ENCODE measurements around the gene SH3BGR.
A peak's percentile ranks its signal among the peaks of the same experiment; 100 is the strongest.

Gene SH3BGR

GRCh38 chr21:39441502-39442475 is 10.0 kb upstream of the SH3BGR start:
- TF ChIP-seq RAD21 (IDR thresholded peaks at IDR 0.05; ENCODE audit: low read depth) (peak; percentile 75), REST (IDR thresholded peaks at IDR 0.05; ENCODE audit: low read depth) (no peak), MAX (IDR thresholded peaks at IDR 0.05) (no peak)

DNA sequence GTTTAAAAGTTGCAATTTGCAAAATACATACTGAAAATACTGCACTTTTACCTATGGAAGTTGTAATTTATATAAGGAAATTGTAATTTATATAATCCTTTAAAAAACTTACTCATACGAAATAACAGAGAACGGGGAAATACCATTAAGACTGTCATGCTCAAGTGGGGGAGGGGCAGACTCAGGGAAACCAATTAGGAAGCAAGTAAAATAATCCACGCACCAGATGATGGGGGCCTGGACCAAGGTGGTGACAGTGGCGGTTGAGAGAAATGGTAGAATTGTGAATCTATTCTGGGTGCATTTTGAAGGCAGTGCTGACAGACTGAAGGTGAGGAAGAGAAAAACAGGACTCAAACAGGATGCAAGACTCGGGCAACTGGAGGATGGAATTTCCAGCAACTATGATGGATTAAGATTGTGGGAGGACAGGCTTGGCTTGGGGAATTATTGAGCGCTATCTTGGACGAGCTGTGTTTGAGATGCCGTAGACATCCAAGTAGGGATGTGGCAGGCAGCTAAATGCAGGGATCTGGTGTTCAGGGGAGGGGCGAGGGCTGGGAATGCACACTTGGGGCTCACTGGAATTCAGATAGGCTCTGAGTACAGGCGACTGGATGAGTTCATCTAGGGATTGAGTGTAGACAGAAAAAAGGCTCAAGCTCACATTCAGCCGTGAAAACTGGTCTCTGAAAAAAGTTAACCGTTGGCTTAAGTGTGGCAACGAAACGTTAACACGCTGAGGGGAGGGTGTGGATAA is 7.2 kb upstream of the SH3BGR start:
- TF ChIP-seq EP300 (IDR thresholded peaks at IDR 0.05; ENCODE audit: borderline replicate concordance) (no peak), MAX (IDR thresholded peaks at IDR 0.05) (no peak), NFIC (IDR thresholded peaks at IDR 0.05) (no peak), FOXM1 (IDR thresholded peaks at IDR 0.05; ENCODE audit: borderline replicate concordance, low read depth) (no peak)
- TF ChIP-seq, protein P1, sequence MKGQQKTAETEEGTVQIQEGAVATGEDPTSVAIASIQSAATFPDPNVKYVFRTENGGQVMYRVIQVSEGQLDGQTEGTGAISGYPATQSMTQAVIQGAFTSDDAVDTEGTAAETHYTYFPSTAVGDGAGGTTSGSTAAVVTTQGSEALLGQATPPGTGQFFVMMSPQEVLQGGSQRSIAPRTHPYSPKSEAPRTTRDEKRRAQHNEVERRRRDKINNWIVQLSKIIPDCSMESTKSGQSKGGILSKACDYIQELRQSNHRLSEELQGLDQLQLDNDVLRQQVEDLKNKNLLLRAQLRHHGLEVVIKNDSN (IDR thresholded peaks at IDR 0.05), result no peak

DNA sequence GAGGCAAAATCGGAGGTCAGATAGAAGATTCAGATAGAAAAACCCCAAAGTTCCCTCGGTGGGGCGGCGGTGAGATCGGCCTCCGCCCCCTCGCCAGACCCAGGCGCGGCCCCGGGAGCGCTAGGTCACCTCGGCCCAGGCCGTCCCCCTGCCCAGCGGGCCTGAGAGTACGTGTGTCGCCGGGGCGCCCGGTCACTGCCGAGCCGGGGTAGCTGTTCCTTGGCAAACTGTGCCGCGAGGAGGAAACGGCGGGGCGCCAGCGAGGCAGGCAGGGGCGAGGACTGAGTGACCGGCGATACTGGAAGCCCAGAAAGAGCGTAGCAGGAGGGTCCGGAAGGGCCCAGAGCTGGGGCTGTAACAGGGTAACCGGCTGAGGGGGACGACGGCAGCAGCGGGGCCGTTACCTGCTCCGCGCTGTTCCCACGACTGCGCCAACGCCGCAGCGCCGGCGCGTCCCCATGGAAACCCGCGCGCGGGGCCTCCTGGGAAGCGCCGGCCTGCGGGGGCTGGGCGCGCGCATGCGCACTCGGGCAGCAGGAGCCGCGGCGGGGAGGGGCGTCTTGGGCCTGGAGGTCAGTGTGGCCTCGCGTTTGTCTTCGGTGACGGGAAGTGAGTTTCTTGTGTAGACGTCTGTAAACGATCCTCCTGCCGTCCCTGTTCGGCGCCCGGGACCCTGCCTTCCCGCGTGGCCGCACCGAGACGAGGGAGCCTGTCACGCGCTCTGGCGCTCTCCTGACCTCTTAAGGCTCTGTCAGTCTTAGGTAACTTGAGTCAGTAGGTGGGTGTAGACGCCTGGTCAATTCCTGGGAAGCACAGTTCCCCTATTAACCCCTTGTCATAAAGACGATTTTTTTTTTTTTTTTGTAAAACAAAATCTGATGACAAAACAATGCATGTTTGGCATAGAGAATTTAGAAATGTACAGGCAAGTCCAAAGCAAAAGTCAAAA is 6.2 kb upstream of the SH3BGR start, which contains the start of gene LCA5L:
TSS of gene LCA5L (minus strand) at position 458 of the 949 bp plus-strand sequence. CDS start 17,285 bp downstream, outside the sequence.
- TF ChIP-seq TAF1 (IDR thresholded peaks at IDR 0.05; ENCODE audit: low read depth) (peak; percentile 58), YY1 (IDR thresholded peaks at IDR 0.05; ENCODE audit: low read depth) (peak; percentile 55; the same call in 1 of the 2 replicates), EGR1 (IDR thresholded peaks at IDR 0.05) (peak; percentile 70), MAX (IDR thresholded peaks at IDR 0.05) (peak; percentile 85), REST (IDR thresholded peaks at IDR 0.05; ENCODE audit: low read depth) (no peak), TCF12 (IDR thresholded peaks at IDR 0.05; ENCODE audit: low read depth) (peak; percentile 56; the same call in 1 of the 2 replicates), ZBTB7A (IDR thresholded peaks at IDR 0.05; ENCODE audit: low read depth) (no peak), CREB1 (IDR thresholded peaks at IDR 0.05; ENCODE audit: low read depth) (0 out of 2 replicates have a peak, but pooled peaks have one; percentile 20)
- TF ChIP-seq, protein P1 (IDR thresholded peaks at IDR 0.05), result peak; percentile 44; the same call in 1 of the 2 replicates

DNA sequence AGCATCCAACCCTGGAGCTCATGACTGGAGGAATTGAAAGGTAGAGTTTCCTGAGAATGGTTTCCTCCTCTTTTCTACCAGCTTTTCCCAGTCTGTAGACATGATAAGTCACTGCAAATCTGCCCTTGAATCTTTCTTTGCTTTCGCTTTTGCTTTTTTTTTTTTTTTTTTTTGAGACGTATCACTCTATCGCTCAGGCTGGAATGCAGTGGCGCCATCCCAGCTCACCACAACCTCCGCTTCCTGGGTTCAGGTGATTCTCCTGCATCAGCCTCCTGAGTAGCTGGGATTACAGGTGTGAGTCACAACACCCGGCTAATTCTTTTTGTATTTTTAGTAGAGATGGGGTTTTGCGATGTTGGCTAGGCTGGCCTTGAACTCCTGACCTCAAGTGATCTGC is 4.5 kb upstream of the SH3BGR start:
- no peak for TF ChIP-seq REST (IDR thresholded peaks at IDR 0.05; ENCODE audit: low read depth)
- TF ChIP-seq NFIC (IDR thresholded peaks at IDR 0.05), result no peak
- TF ChIP-seq, protein P1 (IDR thresholded peaks at IDR 0.05), result no peak
- TF ChIP-seq MAX (IDR thresholded peaks at IDR 0.05), result no peak
- no peak for TF ChIP-seq TEAD4 (IDR thresholded peaks at IDR 0.05)
- no peak for TF ChIP-seq RAD21 (IDR thresholded peaks at IDR 0.05; ENCODE audit: low read depth)
- TF ChIP-seq EP300 (IDR thresholded peaks at IDR 0.05; ENCODE audit: borderline replicate concordance), result no peak
- no peak for TF ChIP-seq CREB1 (IDR thresholded peaks at IDR 0.05; ENCODE audit: low read depth)
- TF ChIP-seq TAF1 (IDR thresholded peaks at IDR 0.05; ENCODE audit: low read depth), result no peak
- no peak for TF ChIP-seq EGR1 (IDR thresholded peaks at IDR 0.05)
- TF ChIP-seq YY1 (IDR thresholded peaks at IDR 0.05; ENCODE audit: low read depth), result no peak
- TF ChIP-seq TCF12 (IDR thresholded peaks at IDR 0.05; ENCODE audit: low read depth), result no peak
- no peak for TF ChIP-seq ZBTB7A (IDR thresholded peaks at IDR 0.05; ENCODE audit: low read depth)
- no peak for TF ChIP-seq CEBPB (IDR thresholded peaks at IDR 0.05)
- TF ChIP-seq FOXM1 (IDR thresholded peaks at IDR 0.05; ENCODE audit: borderline replicate concordance, low read depth), result no peak
